PC-9 (cell line): ENCODE data around the gene LINC00305.

Experiments used
- EZH2 ChIP-seq: fragments of 200-600 bp; sonication (generic); IDR thresholded peaks from 2 replicates; pipeline ENCODE4 v1.8.0; 2017; ENCODE audit warnings: antibody characterized with exemption, low read depth
- TF ChIP-seq, protein P1 (sequence below): fragments of 200-600 bp; sonication (generic); conservative IDR thresholded peaks from 2 replicates; pipeline ENCODE4 v1.6.1; 2017; ENCODE audit warnings: mixed run types, antibody characterized with exemption, mild to moderate bottlenecking, moderate library complexity

DNA sequence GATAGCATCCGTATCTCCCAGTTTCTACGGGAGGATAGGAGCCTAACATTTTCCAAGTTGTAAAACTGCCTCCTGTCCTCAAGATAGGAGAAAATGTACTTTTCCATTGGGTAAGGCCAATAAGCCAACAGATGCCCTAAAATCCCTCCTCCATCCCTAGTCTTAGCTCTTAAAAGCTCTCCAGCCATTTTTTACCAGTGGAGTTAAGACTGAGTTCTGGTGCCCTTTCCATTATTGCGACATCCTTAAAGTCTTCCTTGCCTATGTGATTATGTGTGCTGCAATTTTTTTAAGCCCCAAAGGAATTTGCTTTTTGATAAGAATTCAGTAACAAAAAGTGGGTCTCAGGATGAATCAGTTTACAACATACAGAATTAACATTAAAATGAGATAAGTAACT lies 33.0 kb downstream of the LINC00305 start:
- TF ChIP-seq, protein P1, sequence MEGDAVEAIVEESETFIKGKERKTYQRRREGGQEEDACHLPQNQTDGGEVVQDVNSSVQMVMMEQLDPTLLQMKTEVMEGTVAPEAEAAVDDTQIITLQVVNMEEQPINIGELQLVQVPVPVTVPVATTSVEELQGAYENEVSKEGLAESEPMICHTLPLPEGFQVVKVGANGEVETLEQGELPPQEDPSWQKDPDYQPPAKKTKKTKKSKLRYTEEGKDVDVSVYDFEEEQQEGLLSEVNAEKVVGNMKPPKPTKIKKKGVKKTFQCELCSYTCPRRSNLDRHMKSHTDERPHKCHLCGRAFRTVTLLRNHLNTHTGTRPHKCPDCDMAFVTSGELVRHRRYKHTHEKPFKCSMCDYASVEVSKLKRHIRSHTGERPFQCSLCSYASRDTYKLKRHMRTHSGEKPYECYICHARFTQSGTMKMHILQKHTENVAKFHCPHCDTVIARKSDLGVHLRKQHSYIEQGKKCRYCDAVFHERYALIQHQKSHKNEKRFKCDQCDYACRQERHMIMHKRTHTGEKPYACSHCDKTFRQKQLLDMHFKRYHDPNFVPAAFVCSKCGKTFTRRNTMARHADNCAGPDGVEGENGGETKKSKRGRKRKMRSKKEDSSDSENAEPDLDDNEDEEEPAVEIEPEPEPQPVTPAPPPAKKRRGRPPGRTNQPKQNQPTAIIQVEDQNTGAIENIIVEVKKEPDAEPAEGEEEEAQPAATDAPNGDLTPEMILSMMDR = no peak
- no peak for TF ChIP-seq EZH2
